RKO (cell line): ENCODE results near the gene GABRG3.
A peak's percentile ranks its signal among the peaks of the same experiment; 100 is the strongest.

Source experiments
- DNase-seq: peaks from one replicate; pipeline ENCODE4 v3.0.0-alpha.2; 2016; ENCODE audit warnings: low spot score

GABRG3 gene

DNA sequence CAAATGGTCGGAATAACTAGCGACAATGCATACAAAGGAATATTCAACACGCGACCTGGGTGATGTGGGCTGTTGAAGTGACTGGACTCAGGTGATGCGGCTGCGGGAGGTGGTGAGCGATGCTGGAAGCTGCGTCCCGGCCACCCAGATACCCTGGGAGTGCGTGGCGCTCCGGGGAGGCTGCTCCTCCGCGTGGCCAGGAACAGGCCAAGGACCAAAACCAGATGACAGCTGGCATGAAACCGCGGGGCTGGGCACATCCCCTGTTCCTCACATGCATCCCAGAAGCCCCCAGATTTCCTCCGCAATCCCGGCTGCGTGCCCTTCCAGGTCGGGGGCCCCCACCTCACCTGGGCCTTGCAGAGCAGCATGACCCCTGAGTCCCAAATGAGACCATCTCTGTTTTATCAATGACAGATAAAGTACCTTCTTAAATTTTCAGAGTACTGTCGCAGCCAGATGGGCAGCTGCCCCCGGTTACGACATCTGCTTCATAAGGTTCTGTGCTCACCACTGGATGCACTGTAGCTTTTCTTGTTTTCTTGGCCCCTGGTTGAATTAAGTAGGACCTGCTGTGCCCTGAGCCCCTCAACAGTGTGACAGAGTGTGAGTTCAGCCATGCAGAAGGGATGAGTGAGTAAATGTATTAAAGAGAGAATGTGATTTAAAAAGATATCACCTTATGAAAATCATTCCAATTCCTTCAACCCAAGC, 278.2 kb downstream of the GABRG3 start:
- no peak for DNase-seq

DNA sequence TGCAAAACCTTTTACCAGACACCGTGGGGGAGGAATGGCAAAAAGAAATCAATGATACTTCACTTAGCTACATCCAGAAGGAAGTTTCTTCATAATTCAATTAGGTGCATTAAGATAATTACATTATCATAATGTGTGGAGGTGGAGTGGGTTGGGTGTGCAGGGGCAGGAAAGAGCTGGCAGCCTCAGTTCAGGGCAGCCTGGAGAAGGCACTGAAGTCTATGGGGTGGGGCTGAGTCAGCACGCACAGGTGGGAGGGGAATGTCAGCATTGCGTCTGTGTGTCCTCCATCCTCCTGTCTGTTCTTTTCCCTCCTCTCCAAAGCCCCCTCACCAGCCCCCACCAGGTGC, 278.8 kb downstream of the GABRG3 start:
- no peak for DNase-seq

DNA sequence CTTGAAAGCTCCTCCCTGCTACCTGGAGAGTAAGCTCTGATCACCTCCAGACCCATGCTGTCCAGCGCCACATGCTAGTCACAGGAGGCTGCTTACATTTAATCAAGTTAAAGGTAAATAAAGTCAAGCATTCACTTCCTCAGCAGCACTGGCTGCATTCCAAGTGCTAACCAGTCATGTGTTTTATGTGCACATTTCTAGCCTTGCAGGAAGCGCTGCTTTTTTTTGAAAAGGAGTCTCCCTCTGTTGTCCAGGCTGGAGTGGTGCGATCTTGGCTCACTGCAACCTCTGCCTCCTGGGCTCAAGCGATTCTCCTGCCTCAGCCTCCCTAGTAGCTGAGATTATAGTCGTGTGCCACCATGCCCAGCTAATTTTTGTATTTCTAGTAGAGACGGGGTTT, 279.2 kb downstream of the GABRG3 start:
- DNase-seq = no peak

DNA sequence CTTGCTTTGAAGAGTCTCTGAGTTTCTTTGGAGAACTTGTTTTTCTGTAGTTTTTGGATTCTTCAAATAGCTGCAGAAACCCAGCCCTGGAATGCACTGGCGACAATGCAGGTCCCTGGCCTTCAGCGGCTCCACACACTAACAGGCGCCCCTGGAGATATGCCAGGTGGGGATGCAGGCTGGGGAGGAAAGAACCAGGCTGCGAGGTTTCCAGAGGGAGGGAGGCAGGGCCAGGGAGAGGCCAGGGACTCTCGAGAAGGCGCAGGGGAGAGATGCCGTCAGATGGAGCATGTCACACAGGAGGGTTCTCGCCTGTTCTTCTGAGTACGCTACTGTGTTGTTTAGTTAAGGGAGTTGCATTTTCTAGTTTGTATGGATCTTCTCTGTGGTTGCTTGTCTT, 283.1 kb downstream of the GABRG3 start:
- no peak for DNase-seq

DNA sequence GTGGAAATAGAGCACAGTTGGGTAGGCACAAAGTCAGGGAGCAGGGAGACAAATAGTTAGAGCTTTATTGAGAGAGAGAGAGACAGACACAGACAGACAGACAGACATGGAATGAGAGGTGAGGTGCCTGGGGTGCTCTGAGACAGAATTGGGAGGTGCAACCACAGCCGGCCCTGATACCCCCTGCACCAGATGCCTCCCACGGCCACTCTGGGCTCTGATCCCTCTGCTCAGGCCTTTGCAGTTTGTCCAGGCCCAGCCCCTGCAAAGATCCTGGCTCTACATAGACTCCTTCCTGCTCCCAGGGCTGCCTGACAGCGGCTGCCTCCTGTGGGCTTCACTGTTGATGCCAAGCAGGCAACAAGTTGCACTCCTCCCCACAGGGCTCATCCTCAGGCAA, 283.8 kb downstream of the GABRG3 start:
- DNase-seq = no peak

DNA sequence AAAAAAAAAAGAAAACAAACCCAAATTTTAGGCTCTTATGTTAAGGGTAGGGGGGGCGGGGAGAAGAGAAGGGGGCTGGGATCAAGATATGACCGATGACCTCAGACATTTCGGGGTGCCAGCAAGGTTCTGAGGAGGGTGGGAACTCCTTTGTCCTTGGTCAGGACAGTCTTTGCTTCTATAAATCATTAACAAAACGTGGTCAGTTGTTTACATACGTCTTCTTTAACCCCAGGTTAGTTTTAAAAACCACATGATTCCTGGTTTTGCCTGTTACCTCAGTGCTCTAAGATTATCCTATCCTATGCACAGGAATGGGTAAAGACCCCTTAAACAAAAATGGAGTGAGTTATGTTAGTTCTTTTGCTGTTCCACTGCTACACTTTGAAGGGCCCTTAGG, 285.5 kb downstream of the GABRG3 start:
- DNase-seq = no peak

DNA sequence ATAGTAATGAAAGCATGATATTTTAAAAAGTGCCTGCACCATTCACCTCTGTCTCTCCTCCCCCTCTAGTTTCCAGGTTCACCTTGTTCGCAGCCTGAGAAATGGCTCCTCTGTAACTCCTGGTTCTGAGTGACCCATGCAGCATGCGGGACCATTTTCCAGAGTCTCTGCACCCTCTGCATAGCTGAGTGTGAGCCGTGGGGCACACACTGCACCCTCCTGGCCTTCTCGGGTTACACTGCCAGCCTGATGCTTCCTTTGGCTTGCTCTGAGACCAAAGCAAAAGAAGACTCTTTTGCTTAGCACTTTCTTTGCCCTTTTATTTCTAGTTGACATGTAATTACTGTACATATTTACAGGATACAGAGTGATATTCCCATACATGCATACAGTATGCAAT, 287.3 kb downstream of the GABRG3 start:
- no peak for DNase-seq

DNA sequence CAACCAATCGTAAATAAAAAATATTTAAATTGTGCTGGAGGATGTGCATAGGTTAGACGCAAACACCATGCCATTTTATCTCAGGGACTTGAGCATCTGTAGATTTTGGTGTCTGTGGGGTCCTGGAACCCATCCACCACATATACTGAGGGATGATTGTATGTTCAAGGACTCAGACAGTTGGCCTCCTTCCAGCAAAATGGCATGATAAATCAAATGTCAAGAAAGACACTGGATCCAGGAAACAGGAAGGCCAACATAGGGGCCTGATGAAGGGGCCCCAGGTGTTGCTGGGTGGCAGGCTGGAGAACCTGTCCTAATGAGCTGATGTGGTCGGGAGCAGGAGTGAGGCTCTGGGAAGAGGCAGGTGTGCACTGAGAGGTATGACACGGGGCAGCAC, 289.5 kb downstream of the GABRG3 start:
- no peak for DNase-seq

- DNase-seq = peak; percentile 3
Observed at GRCh38 chr15:27268923-27269322, 297.9 kb downstream of the GABRG3 start.

GRCh38 chr15:27271258-27271657, 300.3 kb downstream of the GABRG3 start:
- DNase-seq = no peak

- DNase-seq = no peak
Observed at GRCh38 chr15:27272427-27272826, 301.4 kb downstream of the GABRG3 start.

- no peak for DNase-seq
Observed at GRCh38 chr15:27273506-27273905, 302.5 kb downstream of the GABRG3 start.

GRCh38 chr15:27278761-27279160, 307.8 kb downstream of the GABRG3 start:
- no peak for DNase-seq

DNA sequence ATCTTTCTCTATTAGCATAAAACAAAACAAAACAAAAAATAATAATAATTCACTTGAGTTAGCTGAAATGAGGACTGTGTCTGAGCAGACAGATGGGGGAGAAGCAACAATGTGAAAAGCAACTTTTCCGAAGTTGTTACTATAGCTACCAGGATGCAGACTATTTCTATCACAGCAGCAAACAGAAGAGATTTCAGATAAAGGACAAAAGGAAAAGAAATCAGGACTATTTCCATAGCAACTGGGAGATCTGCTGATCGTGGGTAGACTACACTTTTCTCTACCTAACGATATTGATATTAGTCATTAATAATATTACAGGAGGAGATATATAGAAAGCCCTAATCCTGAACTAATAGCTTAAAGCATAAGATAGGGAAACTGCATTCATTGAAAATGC, 321.7 kb downstream of the GABRG3 start:
- no peak for DNase-seq

- no peak for DNase-seq
Observed at GRCh38 chr15:27293607-27294006, 322.6 kb downstream of the GABRG3 start.

DNA sequence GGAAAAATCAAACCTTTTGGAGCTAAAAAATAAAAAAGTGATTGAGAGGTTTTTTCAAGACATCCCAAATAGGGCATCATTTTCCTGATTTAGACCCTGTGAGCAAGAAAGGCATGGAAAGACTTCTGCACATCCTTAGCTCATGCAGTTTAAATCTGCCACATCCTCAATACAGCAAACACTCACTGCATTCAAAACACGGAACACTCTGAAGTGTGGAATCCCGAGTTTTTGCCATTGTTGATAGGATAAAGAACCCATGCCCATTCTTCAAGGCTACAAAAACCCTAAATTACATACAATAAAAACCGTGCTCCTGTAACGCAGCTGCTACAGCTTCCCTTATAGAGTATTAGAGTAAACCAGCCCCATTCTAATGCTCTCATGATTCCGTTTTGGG, 346.8 kb downstream of the GABRG3 start:
- DNase-seq = no peak

- DNase-seq = no peak
Observed at GRCh38 chr15:27323801-27324200, 352.8 kb downstream of the GABRG3 start.

- no peak for DNase-seq
Observed at GRCh38 chr15:27324886-27325615, 354.1 kb downstream of the GABRG3 start.

- DNase-seq = no peak
Observed at GRCh38 chr15:27327467-27328025, 356.6 kb downstream of the GABRG3 start.

DNA sequence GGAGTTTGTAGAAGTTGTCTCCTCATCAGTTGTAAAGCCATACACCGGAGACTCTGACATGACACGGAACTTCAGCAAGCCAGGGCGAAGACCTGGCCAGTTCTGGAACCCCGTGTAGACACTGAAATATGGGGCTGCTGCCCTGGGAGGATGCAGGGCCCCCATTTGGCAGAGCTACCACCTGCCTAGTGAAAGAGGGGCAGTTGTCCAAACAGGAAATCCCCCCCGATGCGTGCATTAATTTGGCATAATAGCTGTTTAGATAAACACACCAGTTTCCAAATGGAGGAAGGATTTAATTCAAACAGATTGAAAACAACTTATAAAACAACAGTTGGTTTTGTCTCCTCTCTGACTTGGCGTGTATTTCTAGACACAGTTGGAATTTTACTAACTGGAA, 357.2 kb downstream of the GABRG3 start:
- DNase-seq = no peak

- DNase-seq = no peak
Observed at GRCh38 chr15:27328608-27329007, 357.6 kb downstream of the GABRG3 start.

- no peak for DNase-seq
Observed at GRCh38 chr15:27330326-27330725, 359.3 kb downstream of the GABRG3 start.

GRCh38 chr15:27336676-27337075, 365.7 kb downstream of the GABRG3 start:
- no peak for DNase-seq

- no peak for DNase-seq
Observed at GRCh38 chr15:27339138-27339537, 368.2 kb downstream of the GABRG3 start.
